ENCODE data around the gene SYNE1. TPM values are rescaled to one million over a fixed set of nuclear protein-coding genes. Genes with fewer than 3 reads are reported as not detected.

Gene SYNE1
- total RNA-seq, 6 donors from 2014 or later, result 160 to 859 (median 490) TPM

- DNase-seq (no peak), ATAC-seq (ENCODE audit: low FRiP score in 2 of 2) (no peak)
- no peak overlapping the region for H3K4me3 ChIP-seq
- no peaks in the 10 kb centered on the region for H3K4me1 ChIP-seq
- H3K9me3 ChIP-seq, result no peaks in the 10 kb centered on the region
- no peak overlapping the region for H3K27ac ChIP-seq
- peaks cover 27 to 83% (median 51%) of the 10 kb centered on the region in 4 donors for H3K36me3 ChIP-seq
- TF ChIP-seq POLR2A (IDR thresholded peaks at IDR 0.05) (no peak), POLR2AphosphoS5 (IDR thresholded peaks at IDR 0.05) (no peak), EP300 (IDR thresholded peaks at IDR 0.05) (no peak), CTCF (IDR thresholded peaks at IDR 0.05) (no peak)
- H3K27me3 ChIP-seq, result no peaks in the 10 kb centered on the region
These were observed 346.5 kb downstream of the SYNE1 start for GRCh38 chr6:152290693-152291092.

GRCh38 chr6:152277826-152278329 lies 359.3 kb downstream of the SYNE1 start:
- H3K27ac ChIP-seq, result no peak overlapping the region
- DNase-seq, result no peak
- WGBS, 2 donors, result 93 to 96% methylated on average over 9 of the region's 9 CpGs
- peaks cover 27 to 99% (median 66%) of the 10 kb centered on the region in 4 donors for H3K36me3 ChIP-seq
- H3K9me3 ChIP-seq, result no peaks in the 10 kb centered on the region
- no peaks in the 10 kb centered on the region for H3K27me3 ChIP-seq
- H3K4me1 ChIP-seq, result peaks cover 0 to 10% (median 5%) of the 10 kb centered on the region in 4 donors
- no peak overlapping the region for H3K4me3 ChIP-seq
- TF ChIP-seq POLR2AphosphoS5 (IDR thresholded peaks at IDR 0.05), result no peak
- TF ChIP-seq EP300 (IDR thresholded peaks at IDR 0.05), result no peak
- no peak for TF ChIP-seq CTCF (IDR thresholded peaks at IDR 0.05)
- TF ChIP-seq POLR2A (IDR thresholded peaks at IDR 0.05), result no peak
- ATAC-seq (ENCODE audit: low FRiP score in 2 of 2), result no peak

- DNase-seq (no peak), ATAC-seq (ENCODE audit: low FRiP score in 2 of 2) (peak in 1 of 2 donors; percentile 42)
- H3K27me3 ChIP-seq, result no peaks in the 10 kb centered on the region
- no peaks in the 10 kb centered on the region for H3K9me3 ChIP-seq
- peaks cover 12 to 91% (median 60%) of the 10 kb centered on the region in 4 donors for H3K36me3 ChIP-seq
- TF ChIP-seq POLR2A (IDR thresholded peaks at IDR 0.05) (no peak), EP300 (IDR thresholded peaks at IDR 0.05) (no peak), POLR2AphosphoS5 (IDR thresholded peaks at IDR 0.05) (no peak), CTCF (IDR thresholded peaks at IDR 0.05) (no peak)
- peaks cover 0 to 13% (median 8%) of the 10 kb centered on the region in 4 donors for H3K4me1 ChIP-seq
- peak overlapping the region in 1 of 4 donors; percentile 71 for H3K27ac ChIP-seq
- 61 to 68% methylated on average over 4 of the region's 4 CpGs for WGBS, 2 donors
- H3K4me3 ChIP-seq, result no peak overlapping the region
These were observed 363.5 kb downstream of the SYNE1 start for GRCh38 chr6:152273638-152274037.

GRCh38 chr6:152273002-152273401 lies 364.2 kb downstream of the SYNE1 start:
- Histone ChIP-seq H3K27ac (peak overlapping the region in 3 of 4 donors; percentile 48 to 55 (median 55)), H3K36me3 (peaks cover 10 to 91% (median 55%) of the 10 kb centered on the region in 4 donors), H3K9me3 (no peaks in the 10 kb centered on the region), H3K4me1 (peaks cover 0 to 13% (median 8%) of the 10 kb centered on the region in 4 donors), H3K27me3 (no peaks in the 10 kb centered on the region), H3K4me3 (no peak overlapping the region)
- ATAC-seq (ENCODE audit: low FRiP score in 2 of 2), result peak in 1 of 2 donors; percentile 81
- DNase-seq, result no peak
- 61 to 67% methylated on average over 3 of the region's 3 CpGs for WGBS, 2 donors
- no peak for TF ChIP-seq CTCF (IDR thresholded peaks at IDR 0.05)
- no peak for TF ChIP-seq EP300 (IDR thresholded peaks at IDR 0.05)
- no peak for TF ChIP-seq POLR2A (IDR thresholded peaks at IDR 0.05)
- TF ChIP-seq POLR2AphosphoS5 (IDR thresholded peaks at IDR 0.05), result no peak

GRCh38 chr6:152272486-152272885 lies 364.7 kb downstream of the SYNE1 start:
- Histone ChIP-seq H3K36me3 (peaks cover 5 to 91% (median 55%) of the 10 kb centered on the region in 4 donors), H3K4me3 (no peak overlapping the region), H3K27ac (peak overlapping the region in 3 of 4 donors; percentile 39 to 55 (median 55)), H3K9me3 (no peaks in the 10 kb centered on the region), H3K4me1 (peaks cover 0 to 17% (median 11%) of the 10 kb centered on the region in 4 donors), H3K27me3 (no peaks in the 10 kb centered on the region)
- no peak for TF ChIP-seq EP300 (IDR thresholded peaks at IDR 0.05)
- no peak for TF ChIP-seq CTCF (IDR thresholded peaks at IDR 0.05)
- TF ChIP-seq POLR2A (IDR thresholded peaks at IDR 0.05), result no peak
- no peak for TF ChIP-seq POLR2AphosphoS5 (IDR thresholded peaks at IDR 0.05)
- DNase-seq (no peak), ATAC-seq (ENCODE audit: low FRiP score in 2 of 2) (no peak)
- 61 to 83% methylated on average over 1 of the region's 1 CpG for WGBS, 2 donors

Data from upper lobe of left lung (tissue), 6 donors.